ENCODE data around the gene HACL1. TPM values are rescaled to one million over a fixed set of nuclear protein-coding genes. Genes with fewer than 3 reads are reported as not detected.

HACL1 gene
- total and polyA plus RNA-seq, 10 of the 15 experiments (the other 5 are each of a cell fraction or from before 2014, with no cell fraction given): 19.4 to 48.7 (median 30.1) TPM

DNA sequence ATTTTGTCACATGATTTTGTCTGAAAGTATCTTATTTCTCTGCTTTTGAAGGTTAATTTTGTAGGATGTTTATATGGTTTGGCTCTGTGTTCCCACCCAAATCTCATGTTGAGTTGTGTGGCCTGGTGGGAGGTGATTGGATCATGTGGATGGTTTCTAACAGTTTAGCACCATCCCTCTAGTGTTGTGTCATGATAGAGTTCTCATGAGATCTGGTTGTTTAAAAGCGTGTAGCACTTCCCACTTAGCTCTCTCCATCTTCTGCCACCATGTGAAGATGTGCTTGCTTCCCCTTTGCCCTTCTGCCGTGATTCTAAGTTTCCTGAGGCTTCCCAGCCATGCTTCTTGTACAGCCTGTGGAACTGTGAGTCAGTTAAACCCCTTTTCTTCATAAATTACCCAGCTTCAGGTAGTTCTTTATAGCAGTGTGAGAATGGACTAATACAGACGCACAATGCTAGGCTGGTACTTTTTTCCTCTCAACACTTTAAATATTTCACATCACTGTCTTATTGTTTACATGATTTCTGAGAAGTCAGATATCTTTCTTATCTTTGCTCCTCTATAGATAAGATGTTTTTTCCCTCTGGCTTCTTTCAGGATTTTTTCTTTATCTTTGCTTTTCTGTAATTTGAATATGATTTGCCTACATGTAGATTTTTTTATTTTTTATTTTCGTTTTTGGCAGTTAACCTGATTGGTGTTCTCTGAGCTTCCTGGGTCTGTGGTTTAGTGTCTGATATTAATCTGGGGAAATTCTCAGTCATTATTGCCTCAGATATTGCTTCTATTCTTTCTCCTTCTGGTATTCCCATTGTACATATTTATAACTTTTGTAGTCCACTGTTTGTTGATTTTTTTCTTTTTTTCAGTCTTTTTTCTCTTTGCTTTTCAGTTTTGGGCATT is 22.4 kb upstream of the HACL1 start:
- no peak for ATAC-seq
- DNase-seq (ENCODE audit: low read depth, low spot score): no peak
- Histone ChIP-seq H3K4me3 (no peak overlapping the region), H3K9ac (ENCODE audit: control insufficient read depth, insufficient read depth, low read length) (no peak overlapping the region), H3K36me3 (ENCODE audit: control insufficient read depth in 2 of 2, insufficient read depth in 2 of 2, low read length in 1 of 2) (no peaks in the 10 kb centered on the region), H4K20me1 (ENCODE audit: control insufficient read depth, insufficient read depth) (no peaks in the 10 kb centered on the region), H3K9me3 (replicated peaks; ENCODE audit: control insufficient read depth, insufficient read depth, low read length) (peaks cover 7% of the 10 kb centered on the region; the same call in 2 of the 3 replicates), H3K27me3 (replicated peaks in 1 of 2; ENCODE audit: control insufficient read depth in 2 of 2, insufficient read depth in 2 of 2, low read length in 1 of 2) (no peaks in the 10 kb centered on the region), H3K79me2 (ENCODE audit: control insufficient read depth, insufficient read depth, low read length) (no peaks in the 10 kb centered on the region), H2AFZ (ENCODE audit: control insufficient read depth, low read depth, low read length) (no peak overlapping the region), H3K27ac (ENCODE audit: control insufficient read depth, insufficient read depth) (no peak overlapping the region), H3K4me1 (ENCODE audit: control insufficient read depth, insufficient read depth, low read length) (no peaks in the 10 kb centered on the region), H3K4me2 (ENCODE audit: control insufficient read depth, insufficient read depth) (no peak overlapping the region)
- no peak for TF ChIP-seq ZBED1 (IDR thresholded peaks at IDR 0.05; ENCODE audit: borderline replicate concordance)
- TF ChIP-seq SIX5 (IDR thresholded peaks at IDR 0.05; ENCODE audit: low read depth, low read length, severe bottlenecking): no peak
- no peak for TF ChIP-seq ZZZ3 (IDR thresholded peaks at IDR 0.05; ENCODE audit: control insufficient read depth, insufficient read length, low read depth)
- TF ChIP-seq NR2F1 (conservative IDR thresholded peaks at IDR 0.05): no peak
- TF ChIP-seq, protein P1, sequence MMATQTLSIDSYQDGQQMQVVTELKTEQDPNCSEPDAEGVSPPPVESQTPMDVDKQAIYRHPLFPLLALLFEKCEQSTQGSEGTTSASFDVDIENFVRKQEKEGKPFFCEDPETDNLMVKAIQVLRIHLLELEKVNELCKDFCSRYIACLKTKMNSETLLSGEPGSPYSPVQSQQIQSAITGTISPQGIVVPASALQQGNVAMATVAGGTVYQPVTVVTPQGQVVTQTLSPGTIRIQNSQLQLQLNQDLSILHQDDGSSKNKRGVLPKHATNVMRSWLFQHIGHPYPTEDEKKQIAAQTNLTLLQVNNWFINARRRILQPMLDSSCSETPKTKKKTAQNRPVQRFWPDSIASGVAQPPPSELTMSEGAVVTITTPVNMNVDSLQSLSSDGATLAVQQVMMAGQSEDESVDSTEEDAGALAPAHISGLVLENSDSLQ (IDR thresholded peaks at IDR 0.05): no peak
- no peak for TF ChIP-seq JUND (IDR thresholded peaks at IDR 0.05; ENCODE audit: low read depth, low read length)
- TF ChIP-seq, protein P2, sequence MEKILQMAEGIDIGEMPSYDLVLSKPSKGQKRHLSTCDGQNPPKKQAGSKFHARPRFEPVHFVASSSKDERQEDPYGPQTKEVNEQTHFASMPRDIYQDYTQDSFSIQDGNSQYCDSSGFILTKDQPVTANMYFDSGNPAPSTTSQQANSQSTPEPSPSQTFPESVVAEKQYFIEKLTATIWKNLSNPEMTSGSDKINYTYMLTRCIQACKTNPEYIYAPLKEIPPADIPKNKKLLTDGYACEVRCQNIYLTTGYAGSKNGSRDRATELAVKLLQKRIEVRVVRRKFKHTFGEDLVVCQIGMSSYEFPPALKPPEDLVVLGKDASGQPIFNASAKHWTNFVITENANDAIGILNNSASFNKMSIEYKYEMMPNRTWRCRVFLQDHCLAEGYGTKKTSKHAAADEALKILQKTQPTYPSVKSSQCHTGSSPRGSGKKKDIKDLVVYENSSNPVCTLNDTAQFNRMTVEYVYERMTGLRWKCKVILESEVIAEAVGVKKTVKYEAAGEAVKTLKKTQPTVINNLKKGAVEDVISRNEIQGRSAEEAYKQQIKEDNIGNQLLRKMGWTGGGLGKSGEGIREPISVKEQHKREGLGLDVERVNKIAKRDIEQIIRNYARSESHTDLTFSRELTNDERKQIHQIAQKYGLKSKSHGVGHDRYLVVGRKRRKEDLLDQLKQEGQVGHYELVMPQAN (conservative IDR thresholded peaks at IDR 0.05): no peak
- TF ChIP-seq, protein P3, sequence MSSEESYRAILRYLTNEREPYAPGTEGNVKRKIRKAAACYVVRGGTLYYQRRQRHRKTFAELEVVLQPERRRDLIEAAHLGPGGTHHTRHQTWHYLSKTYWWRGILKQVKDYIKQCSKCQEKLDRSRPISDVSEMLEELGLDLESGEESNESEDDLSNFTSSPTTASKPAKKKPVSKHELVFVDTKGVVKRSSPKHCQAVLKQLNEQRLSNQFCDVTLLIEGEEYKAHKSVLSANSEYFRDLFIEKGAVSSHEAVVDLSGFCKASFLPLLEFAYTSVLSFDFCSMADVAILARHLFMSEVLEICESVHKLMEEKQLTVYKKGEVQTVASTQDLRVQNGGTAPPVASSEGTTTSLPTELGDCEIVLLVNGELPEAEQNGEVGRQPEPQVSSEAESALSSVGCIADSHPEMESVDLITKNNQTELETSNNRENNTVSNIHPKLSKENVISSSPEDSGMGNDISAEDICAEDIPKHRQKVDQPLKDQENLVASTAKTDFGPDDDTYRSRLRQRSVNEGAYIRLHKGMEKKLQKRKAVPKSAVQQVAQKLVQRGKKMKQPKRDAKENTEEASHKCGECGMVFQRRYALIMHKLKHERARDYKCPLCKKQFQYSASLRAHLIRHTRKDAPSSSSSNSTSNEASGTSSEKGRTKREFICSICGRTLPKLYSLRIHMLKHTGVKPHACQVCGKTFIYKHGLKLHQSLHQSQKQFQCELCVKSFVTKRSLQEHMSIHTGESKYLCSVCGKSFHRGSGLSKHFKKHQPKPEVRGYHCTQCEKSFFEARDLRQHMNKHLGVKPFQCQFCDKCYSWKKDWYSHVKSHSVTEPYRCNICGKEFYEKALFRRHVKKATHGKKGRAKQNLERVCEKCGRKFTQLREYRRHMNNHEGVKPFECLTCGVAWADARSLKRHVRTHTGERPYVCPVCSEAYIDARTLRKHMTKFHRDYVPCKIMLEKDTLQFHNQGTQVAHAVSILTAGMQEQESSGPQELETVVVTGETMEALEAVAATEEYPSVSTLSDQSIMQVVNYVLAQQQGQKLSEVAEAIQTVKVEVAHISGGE (CRISPR knock-in tag; IDR thresholded peaks at IDR 0.05): no peak
- CTCF ChIA-PET: interaction anchor here (0.7 to 1.2 kb wide), 2 partner anchors 54 to 192 kb away, joined by 3 read pairs; no protein-coding TSS in a partner anchor
- BruUV-seq (replicated peaks): no TSS peak
- POLR2A ChIA-PET: no interaction called here
- 50% methylated on average over 4 of the region's 4 CpGs for WGBS (ENCODE audit: insufficient coverage, insufficient replicate concordance, low lambda C conversion rate, missing lambda C conversion rate)
- no peak for FAIRE-seq
- in situ Hi-C loops (cut with MboI): loop anchor here (10.0 kb wide), 1 partner anchor 621 kb away; no protein-coding TSS in a partner anchor
- RAD21 ChIA-PET (ENCODE audit: unreplicated experiment): interaction anchor here (8.2 kb wide), 1 partner anchor 186 kb away, joined by 248 read pairs; no protein-coding TSS in a partner anchor
- SMC1A ChIA-PET (ENCODE audit: uncharacterized antibody, unreplicated experiment): interaction anchor here (0.6 to 1.7 kb wide), 2 partner anchors 142 to 417 kb away, joined by 4 to 5 read pairs; no protein-coding TSS in a partner anchor
- intact Hi-C loops (cut with micrococcal nuclease; ENCODE audit: unreplicated experiment): no loop called here

Measured in GM12878 (cell line).